Fibroblast of skin of left quadriceps (primary cell): Measurements from ENCODE around the gene IGSF5.
"Not testable (repeated sequence)": the region's sequence is repeated elsewhere in the genome, so short reads cannot be mapped to it uniquely, and the experiment has no call there.

Source experiments
- DNase-seq, 2 experiments: peaks; one replicate each; pipeline ENCODE4 v3.0.0-alpha.2; 2013; ENCODE audit warnings: low read depth in 2 of 2

Gene IGSF5

GRCh38 chr21:39738566-39738965, 6.4 kb upstream of the IGSF5 start:
- no peak for DNase-seq

DNA sequence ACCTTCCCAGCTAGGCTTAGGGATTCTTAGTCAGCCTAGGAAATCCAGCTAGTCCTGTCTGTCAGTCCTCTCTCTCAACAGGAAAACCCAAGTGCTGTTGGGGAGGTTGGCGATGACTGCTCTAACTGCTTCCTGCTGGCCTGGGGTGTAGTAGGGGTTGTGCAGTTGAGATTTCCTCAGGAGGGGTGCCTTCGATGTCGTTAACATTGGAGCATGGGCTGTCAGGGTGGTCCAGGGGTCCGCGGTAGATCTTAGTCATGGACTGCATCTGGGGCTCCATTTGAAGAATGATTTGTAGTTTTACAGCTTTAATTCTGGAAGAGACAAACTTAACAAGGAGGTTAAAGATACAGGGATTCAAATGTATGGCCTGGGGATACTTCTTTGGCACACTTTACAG, 5.5 kb upstream of the IGSF5 start:
- not testable (repeated sequence) for DNase-seq

GRCh38 chr21:39742561-39742960, 2.4 kb upstream of the IGSF5 start:
- not testable (repeated sequence) for DNase-seq

DNA sequence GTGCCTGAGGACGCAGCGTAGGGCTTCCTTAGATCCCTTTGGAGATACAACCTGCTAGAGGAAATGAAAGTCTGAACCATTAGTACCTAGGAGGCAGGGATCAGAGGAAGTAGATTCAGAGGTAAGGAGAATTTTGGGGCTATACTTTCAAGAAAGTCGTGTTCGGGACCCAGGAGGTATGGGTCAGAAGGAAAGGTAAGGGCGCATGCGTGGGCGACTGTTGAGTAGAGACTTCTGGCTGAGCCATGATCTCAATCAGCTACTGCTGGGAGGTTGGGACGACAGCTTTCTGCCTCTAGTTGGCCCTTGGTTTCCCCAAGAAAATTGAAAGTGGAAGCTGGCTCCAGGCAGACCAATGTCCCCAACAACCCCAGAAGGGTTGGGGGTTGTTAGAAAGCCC, 349 bp downstream of the IGSF5 start:
- not testable (repeated sequence) for DNase-seq

GRCh38 chr21:39750670-39751069, 5.7 kb downstream of the IGSF5 start:
- no peak for DNase-seq

DNA sequence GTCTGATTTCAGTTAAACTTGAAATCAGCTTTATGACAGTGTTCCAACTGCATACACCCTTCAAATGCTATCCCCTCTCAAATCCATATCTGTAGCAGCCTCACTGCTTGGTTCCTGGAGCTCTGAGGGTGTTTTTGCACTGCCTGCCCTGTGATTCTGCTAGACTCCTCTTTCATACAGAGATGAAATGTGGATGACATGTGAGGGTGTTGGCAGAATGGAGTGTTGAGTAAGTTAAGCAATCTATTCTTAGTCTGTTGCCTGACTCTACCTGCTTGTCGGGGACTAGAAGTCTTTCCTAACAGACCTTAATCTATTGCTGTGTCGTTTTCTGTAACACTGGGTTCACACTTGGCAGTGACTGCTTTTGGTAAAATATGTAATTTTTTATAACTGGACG, 9.8 kb downstream of the IGSF5 start:
- no peak for DNase-seq

DNA sequence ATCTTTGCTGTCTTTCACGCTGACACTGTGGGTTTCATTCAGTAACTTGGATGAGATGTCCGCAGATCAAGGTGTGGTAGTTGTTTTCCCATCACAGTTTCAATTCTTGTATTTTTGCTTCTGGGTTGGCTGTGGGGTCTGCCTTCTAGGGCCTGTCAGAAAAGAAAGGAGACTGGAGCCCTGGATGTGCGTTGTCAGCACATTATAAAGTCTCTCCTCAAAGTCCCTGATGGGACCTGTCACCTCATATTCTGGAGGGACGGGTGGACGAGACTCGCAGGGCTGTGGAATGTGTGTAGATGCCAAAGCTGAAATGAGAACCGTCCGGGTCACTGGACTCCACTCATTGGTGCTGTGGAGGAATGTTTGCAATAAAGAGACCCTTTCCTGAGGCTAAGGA, 11.3 kb downstream of the IGSF5 start:
- DNase-seq, result no peak

GRCh38 chr21:39763272-39763970, 18.4 kb downstream of the IGSF5 start:
- DNase-seq, result no peak

DNA sequence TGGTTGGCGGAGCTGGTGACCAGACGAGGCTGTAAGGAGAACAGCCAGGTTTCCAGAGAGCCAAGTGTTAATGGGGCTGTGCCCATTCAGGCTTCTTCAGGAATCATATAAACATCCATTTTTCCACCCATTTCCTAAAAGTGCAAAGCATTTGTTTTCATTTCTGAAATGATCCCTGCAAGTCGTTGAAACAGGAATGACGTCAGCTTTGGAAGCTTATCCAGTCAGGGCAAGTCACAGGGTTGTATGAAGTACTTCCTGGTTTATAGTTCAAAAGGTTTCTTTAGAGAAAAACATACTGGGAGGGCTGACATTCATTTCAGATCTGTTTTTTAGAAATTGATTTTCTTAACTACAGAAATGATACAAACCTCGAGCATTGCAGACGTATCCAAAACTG, 29.2 kb downstream of the IGSF5 start:
- no peak for DNase-seq

DNA sequence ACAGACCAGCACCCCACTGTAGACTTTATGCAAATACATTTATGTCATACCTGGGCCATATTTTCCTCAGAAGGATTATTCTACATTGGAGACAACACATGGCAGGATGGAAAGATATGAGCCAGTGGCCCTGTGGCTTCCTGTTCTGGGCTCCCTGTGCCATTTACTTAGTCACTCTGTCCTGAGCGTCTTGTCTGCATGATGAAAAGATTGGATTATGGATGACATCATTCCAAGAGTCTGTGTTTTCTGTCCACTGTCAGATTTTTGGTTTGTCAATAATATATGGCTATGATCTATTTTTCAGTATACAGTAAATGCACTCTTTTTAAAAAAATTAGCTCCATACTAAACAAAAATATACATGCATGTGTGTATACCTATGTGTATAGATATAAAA, 30.8 kb downstream of the IGSF5 start:
- no peak for DNase-seq

DNA sequence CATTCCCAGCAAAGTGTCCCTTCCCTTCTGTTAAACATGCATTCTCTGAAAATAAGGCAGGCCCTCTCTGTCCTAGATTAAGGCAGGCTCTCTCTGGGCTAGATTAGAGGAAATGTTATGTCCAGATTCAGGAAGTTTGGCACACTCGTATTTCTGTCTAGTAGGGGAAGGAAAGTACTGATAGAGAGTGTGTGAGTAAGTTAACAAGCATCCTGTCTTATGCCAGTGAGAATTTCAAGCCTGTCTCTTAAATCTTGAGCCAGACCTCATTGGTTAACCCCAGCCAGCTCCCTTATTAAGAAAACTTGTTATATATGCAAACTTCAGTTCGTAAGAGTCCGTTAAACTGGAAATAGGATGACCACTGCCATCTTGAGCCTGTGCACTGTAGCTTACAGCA, 31.6 kb downstream of the IGSF5 start:
- DNase-seq, result peak; percentile 32 to 37

- DNase-seq, result no peak
Observed at GRCh38 chr21:39781331-39781730, 36.3 kb downstream of the IGSF5 start.

DNA sequence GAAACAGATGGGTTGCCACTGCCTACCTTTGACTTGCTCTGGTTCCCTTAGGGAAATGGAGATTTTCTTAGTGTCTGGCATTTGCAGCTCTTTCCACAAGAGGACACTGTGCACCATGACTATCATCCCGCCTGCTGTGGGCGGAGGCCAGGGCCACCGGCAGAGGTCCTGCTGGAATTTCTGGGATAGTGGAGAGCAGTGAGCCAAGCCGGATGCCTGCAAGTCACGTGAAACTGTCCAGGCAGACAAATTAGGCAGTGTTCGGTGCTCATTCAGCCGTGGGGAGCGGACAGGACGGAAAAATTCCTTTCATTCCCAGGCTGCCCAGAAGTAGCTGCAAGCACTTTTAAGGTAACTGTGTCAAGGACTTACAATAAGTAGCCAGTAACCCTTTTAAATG, 43.4 kb downstream of the IGSF5 start:
- DNase-seq, result peak; percentile 68 to 69

DNA sequence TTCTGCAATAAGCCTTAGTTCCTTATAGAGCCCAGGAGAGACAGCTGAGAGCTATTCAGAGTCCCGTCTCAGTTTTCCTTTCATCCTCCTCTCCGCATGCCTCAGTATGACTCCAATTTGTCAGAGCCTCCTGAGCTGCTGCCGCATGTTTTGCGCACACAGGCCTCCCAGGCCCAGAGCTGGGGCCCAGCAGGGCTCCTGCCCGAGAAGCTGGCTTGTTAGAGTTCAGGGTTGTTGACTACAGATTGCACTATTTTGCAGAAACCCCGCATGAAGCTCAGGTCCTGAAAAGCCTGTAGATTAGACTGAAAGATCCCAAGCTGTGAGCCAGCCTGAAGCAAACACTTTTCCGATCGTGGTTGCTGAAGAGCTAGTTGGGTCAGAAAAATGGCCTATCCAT, 51.5 kb downstream of the IGSF5 start:
- DNase-seq, result no peak

GRCh38 chr21:39799178-39799577, 54.2 kb downstream of the IGSF5 start:
- DNase-seq, result no peak

- DNase-seq, result no peak
Observed at GRCh38 chr21:39800311-39800710, 55.3 kb downstream of the IGSF5 start.

GRCh38 chr21:39802217-39802616, 57.2 kb downstream of the IGSF5 start:
- DNase-seq, result no peak

- DNase-seq, result no peak
Observed at GRCh38 chr21:39803393-39803792, 58.4 kb downstream of the IGSF5 start.

DNA sequence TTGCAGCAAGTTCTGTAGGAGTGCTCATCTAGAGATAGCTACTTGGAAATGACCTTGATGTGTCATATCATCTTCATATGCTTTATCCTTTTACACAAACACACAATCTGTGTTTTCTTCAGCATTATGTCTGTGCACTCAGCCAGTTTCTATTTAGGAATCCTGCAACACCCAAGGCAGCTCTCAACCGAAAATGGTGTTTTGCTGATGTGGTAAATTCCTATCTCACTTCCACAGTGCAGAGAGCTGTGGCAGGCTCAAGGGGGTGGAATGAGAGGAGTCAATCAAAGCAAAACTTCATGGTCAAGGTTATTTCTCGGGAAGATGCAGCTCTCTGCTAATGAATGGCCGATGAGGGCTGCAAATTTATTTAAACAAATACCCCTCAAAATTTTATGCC, 59.3 kb downstream of the IGSF5 start:
- DNase-seq, result no peak

GRCh38 chr21:39805983-39806382, 61.0 kb downstream of the IGSF5 start:
- DNase-seq, result no peak

GRCh38 chr21:39807738-39808137, 62.8 kb downstream of the IGSF5 start:
- DNase-seq, result no peak

DNA sequence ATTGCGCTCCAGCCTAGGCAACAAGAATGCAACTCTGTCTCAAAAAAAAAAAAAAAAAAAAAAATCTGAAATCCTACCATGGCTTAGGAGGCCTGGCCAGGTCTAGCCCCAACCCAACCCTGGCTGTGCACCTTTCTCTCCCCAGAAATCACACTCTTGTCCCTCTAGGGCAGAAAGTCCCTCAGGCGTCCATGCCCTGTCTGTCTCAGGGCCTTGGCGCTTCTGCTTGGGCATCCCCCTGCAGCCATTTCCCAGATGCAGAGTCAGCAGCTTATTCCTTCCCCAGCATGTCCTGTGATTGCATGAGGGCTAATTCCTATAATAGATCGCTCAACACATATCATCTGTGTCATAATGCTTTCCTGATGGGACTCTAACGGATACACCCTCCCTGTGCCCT, 65.0 kb downstream of the IGSF5 start:
- no peak for DNase-seq

GRCh38 chr21:39812983-39813382, 68.0 kb downstream of the IGSF5 start:
- DNase-seq, result no peak

DNA sequence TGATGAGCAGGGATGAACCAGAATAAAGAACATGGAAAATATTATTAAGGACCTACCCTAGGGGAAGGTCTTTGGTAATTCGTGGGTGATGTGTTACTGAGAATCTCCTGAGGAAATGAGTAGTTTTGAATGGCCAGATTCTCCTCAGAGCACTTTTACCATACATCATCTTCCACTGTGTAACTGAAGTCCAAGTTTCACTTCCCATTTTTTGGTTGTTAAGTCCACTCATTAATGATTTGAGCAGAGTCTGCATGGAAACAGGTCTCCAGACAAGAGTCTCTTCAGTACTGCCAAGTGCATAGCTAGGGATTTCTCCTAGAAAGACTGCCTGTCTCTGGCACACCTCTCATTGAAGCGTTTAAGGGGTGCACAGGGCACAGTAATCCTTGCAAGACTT, 73.6 kb downstream of the IGSF5 start:
- no peak for DNase-seq
